Kidney glomerular epithelial cell (primary cell): ENCODE results near the gene RNF25.

Source experiments
- DNase-seq: peaks from one replicate; lab custom pipeline; 2025; lab: John Stamatoyannopoulos, UW

The RNF25 gene, protein sequence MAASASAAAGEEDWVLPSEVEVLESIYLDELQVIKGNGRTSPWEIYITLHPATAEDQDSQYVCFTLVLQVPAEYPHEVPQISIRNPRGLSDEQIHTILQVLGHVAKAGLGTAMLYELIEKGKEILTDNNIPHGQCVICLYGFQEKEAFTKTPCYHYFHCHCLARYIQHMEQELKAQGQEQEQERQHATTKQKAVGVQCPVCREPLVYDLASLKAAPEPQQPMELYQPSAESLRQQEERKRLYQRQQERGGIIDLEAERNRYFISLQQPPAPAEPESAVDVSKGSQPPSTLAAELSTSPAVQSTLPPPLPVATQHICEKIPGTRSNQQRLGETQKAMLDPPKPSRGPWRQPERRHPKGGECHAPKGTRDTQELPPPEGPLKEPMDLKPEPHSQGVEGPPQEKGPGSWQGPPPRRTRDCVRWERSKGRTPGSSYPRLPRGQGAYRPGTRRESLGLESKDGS

DNA sequence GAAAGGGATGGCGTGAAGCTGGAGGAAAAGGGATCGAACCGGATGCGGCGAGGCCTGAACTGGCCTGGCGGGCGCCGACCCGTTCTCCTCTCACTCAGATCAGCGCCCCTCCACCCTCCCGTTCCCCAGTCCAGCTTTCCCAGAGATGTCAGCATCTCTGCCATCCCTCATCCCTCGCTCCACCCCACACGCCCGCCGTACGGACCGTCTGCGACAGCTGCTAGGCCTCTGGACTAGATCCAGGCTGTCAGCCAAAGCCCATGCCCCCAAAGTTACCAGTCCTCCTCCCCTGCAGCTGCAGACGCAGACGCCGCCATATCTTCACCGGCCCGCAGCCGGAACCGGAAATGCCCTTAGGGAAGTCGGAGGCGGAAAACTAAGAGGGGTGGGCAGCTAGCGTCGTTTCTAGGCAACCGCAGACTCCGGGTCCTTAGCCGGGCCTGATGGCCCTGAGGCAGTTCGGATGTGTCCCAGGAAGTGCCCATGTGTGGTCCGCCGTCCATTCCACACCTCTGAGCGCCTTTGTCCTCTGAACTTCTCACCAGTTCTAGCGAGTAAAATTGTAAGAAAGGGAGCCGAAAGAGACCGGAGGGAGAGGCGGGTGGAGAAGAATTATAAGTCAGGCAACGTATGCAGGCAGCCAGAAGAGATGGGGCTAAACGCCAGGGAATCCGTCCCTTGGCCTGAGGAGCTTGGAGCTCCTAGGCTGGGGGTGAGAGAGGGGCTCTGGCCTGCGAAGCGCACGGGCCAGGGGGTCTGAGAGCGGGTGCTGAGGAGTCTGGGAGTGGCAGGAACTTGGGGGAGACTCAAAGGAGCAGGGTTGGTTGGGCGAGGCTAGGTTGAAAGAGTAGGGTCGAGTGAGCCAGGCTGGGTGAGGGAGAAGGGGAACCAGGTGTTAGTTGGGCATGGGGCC, at the start of gene RNF25, which contains the start of gene STK36:
TSS of gene RNF25 (minus strand) at position 349 of the 913 bp plus-strand sequence. CDS start at position 317, 32 bp downstream.
TSS of gene STK36 (plus strand) at position 433 of the 913 bp plus-strand sequence. CDS start 744 bp downstream, outside the sequence.
- DNase-seq, result peak; percentile 92

DNA sequence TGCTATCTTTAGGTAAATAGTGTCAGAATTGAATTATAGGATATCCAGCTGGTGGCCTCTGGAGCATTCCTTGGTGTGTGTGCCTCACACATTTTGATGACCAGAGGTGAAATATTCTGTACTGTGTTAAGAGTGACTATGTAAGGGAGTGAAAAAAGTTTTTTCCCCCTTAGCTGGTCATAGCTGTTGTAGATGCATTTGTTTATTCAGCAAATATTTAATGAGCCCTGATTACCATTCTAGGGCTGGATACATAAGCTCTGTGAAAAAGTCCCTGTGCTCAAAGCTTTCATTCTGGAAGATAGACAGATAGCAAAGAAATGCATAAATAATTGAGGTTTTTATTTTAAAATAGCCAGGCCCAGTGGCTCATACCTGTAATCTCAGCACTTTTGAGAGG, 49.7 kb upstream of the RNF25 start:
- no peak for DNase-seq

GRCh38 chr2:218720048-218721041, 48.5 kb upstream of the RNF25 start:
- no peak for DNase-seq

DNA sequence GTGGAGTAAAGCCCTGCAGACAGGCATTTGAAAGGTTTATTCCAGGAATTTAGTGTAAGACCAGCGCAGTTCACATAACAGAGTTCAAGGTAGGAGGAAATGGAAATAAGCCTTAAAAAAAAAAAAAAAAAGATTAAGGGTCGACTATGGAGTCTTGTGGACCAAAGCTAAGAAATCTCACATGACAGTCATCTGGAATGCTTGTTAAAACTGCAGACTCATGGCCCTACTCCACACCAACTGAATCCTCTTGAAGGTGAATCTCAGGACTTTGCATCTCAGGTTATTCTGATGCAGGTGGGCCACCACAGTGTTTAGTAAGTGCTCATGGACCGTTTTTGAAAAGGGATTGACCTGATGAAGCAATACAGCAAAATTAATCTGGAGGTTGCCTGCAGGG, 47.7 kb upstream of the RNF25 start:
- DNase-seq, result no peak

- no peak for DNase-seq
Observed at GRCh38 chr2:218718058-218718457, 46.3 kb upstream of the RNF25 start.

DNA sequence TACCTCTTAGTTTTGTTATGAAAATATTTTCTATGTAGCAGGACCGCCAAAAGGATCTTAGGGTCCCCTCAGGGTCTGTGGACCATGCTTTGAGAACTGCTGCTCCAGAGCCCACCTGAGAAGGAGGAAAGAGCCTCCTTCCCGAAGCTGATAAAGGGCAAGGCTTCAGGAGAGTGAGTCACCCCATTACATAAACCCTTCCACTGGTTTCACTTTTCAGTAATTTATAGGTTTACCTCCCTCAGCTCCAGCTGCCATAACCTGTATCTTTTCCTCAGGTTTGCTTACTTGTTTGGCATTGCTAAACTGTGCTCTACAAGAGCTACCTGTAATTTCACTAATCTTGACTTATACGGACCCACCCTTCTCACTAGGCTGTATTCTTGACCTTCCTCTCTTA, 45.5 kb upstream of the RNF25 start:
- peak; percentile 30 for DNase-seq

DNA sequence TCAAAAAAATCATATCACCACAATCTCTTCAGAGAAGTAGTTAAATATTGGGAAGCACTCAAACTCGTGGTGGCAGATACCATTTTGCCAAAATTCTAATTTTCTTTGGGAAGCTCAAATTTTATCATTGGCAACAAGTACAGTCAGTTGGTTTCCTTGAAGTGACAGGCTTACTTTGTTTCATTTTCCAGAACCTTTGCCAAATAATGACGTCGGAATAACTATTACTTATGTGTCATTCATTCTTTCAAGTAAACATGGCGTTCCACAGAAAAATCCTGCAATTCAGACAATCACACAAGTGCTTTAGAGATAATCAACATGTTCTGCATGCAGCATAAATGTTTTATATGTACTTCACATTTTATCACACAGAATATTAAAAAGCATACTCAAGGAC, 44.3 kb upstream of the RNF25 start:
- no peak for DNase-seq

DNA sequence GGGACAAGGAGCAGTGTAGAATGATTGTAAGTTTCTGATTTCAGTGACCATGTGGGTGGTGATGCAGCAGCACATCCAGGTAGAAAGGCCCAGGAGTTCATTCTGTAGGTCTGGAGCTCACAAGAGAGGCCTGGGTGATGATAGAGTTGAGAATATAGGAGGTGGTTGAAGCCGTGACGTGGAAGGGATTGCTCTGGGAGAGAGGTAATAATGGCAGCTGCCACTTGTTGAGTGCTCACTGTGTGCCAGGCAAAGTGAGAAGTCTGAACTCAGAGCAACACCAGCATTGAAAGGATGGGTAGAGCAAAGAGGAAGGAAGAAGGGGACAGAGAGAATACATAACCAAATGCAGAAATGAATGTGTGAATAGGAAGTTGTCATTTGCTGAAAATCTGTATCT, 42.1 kb upstream of the RNF25 start:
- DNase-seq, result no peak

DNA sequence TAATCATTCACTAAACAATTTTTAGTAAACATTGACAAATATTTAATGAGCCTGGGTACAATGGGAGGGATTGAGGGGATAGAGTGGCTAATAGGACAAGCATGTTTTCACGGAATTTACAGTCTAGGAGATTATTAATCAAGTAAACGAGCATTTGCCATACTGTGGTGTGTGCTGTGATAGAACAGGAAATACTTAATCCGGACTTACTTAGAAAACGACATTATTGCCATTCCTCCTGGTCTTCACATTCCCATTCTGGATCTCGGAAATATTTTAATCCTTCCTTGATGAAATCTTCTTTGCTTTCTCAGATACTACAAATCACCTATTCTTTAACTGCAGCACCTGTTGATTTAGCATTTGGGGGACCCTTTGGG, 39.7 kb upstream of the RNF25 start:
- DNase-seq, result peak; percentile 33

DNA sequence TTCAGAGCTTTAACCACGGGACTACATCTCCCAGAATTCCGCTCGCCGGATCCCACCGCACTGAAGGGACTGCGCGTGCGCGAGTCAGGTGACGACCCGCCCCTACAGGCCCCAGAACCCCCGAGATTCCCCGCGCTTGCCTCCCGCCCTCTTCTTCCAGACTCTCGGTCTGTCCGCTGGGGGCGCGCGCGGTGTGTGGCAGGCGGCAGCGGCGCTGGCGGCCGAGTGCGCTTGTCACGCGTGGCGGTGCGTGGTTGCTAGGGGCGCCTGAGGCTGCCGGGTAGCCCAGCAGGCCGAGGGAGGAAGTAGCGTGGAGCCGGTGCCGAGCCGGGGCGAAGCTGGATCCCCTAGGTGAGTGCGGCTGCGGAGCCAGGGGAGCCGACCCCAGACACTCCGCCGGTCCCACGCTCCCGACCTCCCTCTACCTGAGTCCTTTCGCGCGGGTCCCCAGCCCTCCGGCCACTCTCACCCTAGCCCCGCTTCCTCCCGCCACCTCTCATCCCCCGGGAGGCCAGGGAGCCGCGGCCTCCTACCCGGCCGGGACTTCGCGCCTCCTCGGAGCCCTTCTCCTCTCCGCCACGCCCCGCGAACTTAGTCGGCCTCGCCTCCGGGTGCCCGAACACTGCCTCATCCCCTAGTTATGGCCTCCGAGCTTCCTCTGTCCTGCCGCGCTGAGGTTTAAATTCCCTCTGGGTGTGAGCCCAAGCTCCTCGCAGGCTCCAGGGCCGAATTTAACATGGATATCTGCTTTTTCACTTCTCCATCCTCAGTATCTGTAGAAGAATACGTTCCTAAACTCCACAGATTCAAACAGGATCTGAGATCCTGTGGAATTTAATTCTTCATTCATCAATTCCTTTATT, 39.1 kb upstream of the RNF25 start, which contains the start of gene TTLL4:
TSS of gene TTLL4 (plus strand) at position 149 of the 863 bp plus-strand sequence. CDS start 26,842 bp downstream, outside the sequence.
- DNase-seq, result peak; percentile 89

DNA sequence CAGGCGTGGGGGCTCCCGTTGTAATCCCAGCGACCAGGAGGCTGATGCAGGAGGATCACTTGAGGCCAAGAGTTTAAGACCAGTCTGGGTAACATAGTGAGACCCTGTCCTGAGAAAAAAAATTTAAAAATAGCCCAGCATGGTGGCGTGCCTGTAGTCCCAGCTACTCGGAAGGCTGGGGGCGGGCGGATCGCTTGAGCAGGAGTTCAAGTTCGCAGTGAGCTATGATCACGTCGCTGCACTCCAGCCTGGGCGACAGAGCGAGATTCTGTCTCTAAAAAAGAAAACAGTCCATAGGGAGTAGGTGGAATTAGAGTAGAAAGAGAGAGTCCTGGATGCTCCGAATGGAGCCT, 38.5 kb upstream of the RNF25 start:
- DNase-seq, result no peak

DNA sequence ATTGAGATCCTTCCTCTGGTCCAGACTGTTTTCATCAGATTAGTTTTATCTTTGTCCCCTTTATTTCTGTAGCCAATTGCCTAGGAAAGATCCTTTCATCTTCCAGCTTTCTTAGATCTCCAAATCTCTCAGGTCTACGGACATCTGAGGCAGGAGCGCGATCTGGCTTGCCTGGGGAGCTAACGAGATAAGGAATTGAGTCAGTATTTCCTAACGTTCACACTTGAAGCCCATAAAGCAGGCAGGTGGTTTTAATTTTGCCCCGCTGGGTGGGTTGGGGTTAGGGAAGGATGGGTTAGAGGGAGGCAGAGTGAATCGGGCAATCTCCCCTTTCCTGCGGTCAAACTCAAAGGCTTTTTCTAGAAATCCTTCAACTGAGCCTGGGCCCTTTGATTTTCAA, 38.1 kb upstream of the RNF25 start:
- DNase-seq, result no peak

- no peak for DNase-seq
Observed at GRCh38 chr2:218708086-218708485, 36.3 kb upstream of the RNF25 start.

DNA sequence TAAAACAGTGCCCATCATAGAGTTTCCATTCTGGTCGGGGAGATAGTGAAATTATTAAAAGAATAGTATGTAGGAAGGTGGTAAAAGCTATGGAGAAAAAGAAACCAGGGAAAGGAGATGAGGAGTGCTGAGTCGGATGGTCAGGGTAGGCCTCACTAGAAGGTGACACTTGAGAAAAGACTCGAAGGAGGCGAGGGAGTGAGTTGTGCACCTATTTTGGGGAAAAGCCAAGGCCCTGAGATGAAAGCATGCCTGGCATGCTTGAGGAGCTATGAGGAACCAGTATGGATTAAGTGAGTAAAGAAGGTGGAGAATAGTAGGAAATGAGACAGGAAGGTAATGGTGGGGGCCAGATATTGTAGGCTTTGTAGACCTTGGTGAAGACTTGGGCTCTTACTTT, 31.5 kb upstream of the RNF25 start:
- DNase-seq, result no peak

- DNase-seq, result no peak
Observed at GRCh38 chr2:218701806-218702205, 30.0 kb upstream of the RNF25 start.

GRCh38 chr2:218698885-218699284, 27.1 kb upstream of the RNF25 start:
- DNase-seq, result no peak

GRCh38 chr2:218694405-218695145, 22.8 kb upstream of the RNF25 start:
- peak; percentile 57 for DNase-seq

DNA sequence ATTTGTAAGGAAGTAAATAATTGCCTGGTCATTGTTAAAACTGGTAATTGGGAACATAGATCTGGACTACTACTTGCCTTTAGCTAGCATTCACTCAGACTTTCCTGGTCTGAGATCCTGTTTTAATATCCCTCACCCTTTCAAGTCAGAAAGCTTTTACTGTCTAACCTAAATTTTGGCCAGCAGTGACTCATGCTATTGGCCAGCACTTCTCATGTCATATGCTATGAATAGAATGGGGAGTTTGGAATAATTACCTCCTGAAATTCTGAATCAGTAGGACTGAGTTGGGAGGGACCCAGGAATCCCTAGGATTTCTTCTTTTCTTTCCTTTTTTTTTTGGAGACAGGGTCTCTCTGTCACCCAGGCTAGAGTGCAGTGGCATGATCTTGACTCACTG, 19.4 kb upstream of the RNF25 start:
- DNase-seq, result no peak

GRCh38 chr2:218687400-218688060, 15.7 kb upstream of the RNF25 start:
- DNase-seq, result peak; percentile 52
